Measurements from ENCODE around the gene NTM.

The NTM gene

DNA sequence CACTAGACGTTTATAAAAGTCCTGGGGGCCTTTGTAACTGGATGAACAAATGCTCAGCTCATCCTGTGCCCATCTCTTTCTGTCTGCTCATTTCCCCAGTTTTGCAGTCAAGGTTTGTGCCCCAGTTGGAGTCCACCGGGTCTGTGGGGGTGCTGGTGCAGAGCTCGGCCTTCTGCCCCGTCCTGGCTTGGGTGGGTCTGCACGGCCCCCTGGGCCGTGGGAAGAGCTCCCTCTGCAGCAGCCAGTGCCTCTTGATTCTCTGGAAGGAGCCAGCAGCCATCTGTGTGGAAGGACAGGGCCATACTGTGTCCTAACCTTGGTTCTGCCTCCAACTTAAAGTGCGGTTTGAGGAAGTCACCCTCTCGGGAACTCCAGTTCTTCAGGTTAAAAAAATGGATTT is 140.2 kb downstream of the NTM start:
- no peak for DNase-seq

DNA sequence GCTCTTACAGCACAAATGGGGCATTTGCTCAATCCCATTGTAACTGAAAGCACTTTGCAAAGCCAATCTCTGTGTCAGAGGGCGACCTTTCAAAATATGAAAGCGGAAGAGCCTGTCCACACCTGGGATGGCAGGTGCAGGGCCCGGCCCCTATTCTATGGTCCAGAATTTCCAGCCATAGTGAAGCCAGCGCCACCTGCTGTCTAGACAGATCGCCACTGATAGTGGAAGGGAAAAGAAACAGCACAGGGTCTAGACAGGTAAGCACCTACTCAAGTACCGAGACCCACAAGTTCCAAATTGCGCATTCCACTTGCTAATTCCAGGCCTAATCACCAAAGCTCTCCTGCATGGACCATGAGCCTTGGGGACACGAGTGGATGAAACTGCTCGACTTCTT is 141.4 kb downstream of the NTM start:
- DNase-seq = no peak

DNA sequence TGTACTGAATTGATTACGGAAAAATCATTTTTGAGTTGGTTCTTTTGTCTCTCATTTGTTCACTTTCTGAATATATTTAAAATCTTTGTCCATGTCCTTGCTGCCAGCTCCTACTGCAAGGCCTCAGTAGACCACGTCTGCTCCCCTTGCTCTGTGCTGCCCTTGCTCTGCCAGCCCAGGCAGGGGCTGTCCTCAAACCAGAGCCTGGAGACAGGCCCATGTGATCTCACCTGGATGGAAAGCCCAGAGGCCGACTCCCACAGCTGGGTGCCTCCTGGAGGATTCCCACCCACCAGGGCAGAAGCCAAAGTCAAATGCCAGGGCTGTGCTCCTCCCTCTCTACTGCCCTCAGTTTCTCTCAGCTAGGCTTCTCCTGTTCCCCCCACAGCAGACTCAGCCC is 141.8 kb downstream of the NTM start:
- no peak for DNase-seq

DNA sequence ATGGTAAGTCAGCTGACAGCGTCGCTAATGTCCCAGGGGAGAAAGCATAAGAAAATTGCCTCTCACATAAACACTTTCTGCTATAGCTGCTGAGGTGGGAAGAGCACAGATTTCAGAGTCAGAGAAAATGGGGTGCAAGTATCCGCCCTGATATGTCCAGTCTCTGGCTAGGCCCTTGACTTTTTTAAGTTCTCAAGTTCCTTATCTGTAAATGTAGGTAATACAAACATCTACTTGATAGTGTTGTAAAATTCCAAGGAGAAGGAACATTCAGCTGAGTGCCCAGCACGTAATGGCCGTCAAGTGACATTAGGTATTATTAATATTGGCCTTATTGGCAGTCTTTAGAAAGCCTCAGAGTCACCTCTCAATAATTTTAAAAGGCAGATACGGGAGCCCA is 143.6 kb downstream of the NTM start:
- DNase-seq = no peak

DNA sequence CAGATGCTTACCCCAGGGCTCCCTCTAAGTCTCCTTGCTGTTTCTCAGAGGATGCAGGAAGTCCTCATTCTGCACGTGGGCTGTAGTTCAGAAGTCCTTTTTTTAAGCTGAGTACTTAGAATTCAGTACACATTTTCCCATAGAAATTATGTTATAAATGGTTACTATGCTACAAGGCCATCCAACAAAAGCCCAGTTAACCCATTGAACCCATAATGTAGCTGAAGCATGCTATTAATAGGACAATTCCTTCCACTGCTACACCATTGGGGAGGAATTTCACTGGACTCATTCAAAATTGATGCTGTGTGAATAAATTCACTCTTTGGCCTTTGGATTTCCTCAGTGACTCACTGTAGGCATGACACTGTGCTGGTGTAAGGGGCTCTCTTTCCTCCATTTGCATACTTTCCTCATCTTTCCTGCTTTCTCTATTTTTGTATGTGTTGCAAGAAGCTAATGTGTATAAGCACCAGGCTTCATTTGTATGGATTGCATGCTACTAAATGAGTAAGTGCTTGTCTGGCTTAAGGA is 148.0 kb downstream of the NTM start:
- no peak for DNase-seq

DNA sequence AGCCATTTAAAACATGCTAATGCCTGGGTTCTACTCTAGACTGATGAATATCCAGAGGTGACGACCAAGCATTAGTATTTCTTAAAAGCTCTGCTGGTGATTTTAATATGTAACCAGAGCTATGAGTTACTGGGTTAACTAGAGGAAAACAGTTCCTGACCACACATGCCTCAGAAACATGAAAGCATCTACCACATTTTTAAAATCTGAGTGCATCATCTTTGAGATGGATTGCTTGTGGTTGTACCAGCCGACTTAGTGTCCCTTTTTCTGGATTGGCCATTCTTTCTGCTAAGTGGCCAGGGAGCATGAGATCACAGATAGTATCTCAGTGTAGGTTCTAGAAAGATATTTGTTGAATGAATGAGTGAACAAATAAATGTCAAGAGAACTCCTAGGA is 152.4 kb downstream of the NTM start:
- no peak for DNase-seq

DNA sequence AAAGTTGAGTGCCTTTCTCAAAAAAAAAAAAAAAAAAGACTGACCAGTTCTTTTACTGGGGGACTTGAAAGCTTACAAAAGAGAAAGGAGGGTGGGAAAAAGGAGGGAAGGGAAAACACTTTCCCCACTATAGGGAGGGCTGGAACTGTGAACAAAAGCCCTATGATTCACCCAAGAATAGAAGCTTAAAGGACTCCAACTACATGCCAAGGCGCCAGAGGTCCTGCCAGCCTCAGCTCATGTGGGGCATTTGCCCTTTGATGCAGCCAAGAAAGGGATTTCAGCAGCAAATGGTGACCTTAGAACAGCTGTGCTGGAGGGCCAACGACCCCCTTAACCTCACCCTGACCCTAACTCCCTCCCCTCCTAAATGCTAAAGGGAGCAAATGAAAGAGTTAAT is 160.0 kb downstream of the NTM start:
- no peak for DNase-seq

DNA sequence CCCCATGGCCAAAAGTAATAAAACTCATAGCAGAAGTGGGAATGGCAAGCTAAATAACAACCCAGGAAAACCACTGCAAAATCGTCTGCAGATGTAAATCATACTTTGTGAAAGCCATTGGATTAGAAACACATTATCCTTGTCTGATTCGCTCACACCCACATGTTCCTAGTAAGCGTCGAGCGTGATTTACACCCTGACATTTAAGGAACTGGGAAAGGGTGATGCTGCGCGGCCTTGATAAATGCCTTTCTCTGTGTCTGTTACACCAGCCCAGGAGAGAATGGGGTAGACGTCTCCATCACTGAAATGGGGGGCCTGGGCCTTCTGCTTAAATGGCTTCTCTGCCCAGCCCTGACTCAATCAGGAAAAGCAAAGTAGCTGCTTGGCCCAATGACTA is 162.7 kb downstream of the NTM start:
- no peak for DNase-seq

DNA sequence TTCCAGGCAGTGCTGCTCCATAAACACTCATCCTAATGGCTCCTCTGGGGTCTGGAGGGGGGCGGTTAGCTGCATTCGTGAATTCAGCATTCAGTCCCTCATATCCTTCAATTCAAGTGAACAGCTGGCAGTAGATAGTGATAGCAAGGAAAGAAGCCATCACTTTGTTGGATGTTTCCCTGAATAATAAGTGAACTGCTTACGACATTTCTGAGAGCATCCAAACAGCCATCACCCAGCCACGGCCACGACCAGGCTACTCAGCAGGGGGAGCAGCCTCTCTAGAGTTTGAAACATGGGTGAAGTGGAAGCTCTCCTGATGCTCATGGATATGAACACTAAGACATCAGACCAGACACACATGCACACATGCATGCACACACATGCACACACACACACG is 163.6 kb downstream of the NTM start:
- DNase-seq = no peak

DNA sequence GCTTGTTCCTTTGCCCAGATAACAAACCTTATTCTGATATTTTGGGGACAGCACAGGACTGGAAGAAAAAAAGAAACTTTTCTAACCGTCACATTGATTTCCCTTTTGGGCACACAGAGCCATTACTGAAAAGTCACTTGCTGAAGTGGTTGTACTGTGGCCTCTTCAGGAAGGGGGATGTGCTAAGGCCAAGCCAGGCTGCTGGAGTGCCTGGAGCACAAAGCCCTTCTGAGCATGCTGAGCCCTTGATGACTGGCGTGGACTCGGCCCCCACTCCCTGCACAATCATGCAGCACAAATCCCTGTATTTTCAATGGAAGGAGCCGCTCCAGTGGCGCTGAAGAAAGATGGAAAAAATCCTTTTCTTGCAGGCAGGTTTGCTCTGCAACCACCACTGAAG is 164.2 kb downstream of the NTM start:
- DNase-seq = no peak

DNA sequence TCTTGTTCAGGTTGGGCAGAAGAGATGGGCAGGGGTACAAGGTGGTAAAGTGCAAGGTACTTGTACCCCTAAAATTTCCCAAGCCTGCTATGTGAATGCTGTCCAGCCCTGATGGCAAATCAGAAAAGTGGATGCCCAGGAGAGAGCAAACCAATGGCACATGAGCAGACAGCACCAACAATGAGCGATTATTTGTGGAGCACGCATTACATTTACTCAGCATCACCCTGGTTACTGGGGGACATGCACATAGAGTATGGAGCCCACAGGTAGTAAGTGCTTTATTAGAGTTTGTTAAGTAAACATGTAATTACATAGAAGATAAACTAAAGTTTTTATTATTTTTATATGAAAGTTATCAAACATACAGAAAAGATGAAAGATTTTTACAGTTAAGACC is 165.7 kb downstream of the NTM start:
- no peak for DNase-seq

DNA sequence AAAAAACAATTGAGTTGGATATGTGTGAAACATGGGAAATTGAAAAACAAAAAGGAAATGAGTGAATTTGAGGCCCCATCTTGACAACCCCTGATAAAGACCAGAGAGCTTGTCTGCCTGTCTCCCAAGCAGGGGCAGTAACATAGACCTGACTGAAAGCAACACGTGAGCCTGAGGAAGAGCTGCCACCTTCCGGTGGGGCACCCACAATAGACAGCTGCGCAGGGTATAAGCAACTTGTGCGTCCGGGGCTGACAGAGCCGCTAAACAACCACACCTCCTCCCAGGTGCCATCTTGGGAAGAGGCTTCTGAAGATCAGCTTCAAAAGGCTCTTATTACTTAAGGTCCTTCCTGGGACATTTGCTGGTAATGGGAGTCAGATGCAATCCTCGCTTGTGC is 166.8 kb downstream of the NTM start:
- DNase-seq = no peak

DNA sequence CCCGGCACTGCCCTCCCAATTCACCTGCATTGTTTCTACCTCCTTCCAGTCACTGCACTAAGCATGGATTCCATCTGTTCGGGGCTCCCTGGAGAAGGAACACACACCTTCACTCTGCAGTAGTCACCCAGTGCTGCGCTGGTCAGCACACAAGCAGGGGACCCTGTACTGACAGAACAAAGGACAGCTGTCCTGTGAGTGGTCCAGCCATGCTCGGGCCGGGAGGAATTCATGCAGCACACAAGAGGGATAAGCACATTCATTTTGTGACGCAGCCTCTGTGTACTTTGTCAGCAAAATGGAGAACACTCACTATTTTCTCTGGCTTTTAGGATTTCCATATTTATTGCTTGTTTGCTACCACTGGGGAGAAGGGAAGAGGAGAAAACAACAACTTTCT is 167.3 kb downstream of the NTM start:
- no peak for DNase-seq

DNA sequence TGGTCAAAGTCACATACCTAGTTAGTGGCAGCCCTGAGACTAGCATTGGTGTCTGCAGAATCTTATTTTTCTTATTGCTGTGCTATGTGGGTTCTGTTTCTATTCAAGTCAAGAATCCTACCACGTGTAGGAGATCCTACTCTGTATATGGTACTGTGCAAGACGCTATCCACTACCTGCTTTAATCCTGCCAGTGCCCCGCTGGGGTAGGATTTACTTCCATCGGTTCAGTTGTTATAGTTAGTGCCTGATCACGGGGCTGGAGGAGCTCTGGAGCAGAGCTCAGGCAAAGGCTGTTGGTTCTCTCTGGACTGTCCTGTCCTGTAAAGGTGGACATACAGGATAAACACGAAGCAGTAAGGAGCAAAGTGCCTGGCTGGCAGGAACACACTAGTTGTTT is 167.9 kb downstream of the NTM start:
- DNase-seq = no peak

DNA sequence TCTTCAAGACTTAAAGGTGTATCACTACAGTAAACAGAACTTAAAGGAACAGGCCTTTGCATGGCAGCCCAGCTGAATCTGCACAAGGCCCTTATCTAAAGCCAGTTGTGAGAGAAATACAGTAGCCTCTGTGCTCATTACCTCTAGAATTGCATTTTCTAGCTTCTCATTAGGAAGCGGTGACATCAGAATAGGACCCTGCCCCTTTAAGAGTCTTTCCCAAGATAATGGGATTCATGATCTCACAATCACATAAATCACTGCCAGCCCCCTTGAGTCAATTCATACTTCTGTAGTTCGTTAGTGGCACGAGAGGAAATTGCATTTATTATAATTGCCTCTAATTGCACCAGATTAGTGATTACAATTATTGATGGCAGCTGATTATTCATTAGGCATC is 170.3 kb downstream of the NTM start:
- DNase-seq = no peak

DNA sequence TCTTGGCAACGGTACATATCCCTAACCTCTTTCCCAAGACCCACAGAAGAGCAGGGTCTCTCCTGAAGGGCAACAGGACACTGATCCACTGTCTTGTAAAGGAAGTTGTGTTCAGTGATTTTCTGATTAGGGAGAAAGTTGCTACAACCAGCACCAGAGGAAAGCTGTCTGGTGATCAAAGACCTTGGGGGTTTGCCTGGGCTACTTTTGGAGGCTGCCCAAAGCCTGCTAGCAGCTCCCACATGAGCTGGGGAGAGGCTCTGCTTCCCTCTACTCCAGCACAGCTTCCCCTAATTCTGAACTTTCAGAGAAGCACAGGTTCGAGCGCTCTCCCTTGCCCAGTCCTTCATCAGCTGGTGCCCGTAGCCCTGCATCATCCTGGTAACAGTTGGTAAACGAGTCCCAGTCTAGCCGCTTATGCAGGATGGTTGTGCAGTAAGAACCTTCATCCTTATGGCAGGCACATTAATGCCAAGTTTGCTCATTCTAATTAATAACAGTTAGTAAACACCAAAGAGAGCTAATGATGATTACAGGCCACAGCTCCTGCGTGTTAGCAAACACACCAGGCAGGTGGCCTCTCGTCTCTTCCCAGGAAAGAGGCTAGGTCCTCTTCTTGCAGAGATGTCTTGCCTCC is 173.1 kb downstream of the NTM start:
- no peak for DNase-seq

DNA sequence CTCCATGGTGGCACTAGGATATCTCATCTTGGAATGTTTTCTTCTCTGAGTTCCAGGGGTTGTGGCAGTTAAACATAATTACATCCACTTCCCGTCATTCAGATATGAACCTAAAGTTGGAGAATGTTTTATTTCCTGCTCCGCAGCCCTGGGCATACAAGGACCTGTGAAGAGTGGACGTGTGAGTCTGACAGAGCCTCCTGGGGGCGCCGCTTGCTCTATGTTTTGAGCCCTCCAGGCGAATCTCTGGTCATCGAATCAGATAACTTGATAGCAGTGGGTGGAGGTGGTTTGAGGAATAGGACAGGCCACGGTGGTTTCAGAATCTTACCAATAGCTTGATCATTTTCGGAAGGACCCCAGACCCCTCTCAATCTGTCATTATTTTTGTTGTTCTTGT is 174.2 kb downstream of the NTM start:
- no peak for DNase-seq

DNA sequence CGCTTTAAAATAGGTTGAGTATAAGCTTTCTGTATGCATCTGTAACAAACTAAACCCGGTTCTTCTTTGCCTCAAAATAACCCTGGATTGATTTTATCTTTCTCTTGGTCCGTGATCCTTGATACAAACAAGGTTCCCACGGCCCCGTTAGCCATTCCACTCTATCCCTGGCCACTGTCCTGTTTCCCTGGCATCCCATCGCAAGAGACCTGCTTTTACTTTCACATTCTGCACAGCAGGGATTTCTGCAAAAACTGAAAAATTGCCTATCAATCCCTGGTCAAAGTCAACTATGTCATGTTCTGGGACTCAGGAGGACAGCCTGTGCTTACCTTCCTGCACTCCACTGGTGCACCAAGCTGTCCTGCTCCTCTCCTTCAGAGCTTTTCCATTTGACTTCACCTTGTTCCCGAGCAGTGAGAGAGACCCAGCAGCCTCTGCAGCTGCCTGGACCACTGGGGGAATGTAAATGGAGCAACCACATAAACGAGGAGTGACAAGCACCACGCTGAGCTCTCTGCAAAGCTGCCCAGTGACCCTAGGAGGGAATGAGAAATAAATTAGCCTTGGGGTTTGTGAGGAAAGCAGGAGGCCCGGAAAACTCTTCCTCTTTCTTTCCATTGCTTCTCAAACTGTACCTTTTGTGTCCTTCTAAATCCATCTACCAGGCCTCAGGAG is 175.9 kb downstream of the NTM start:
- DNase-seq = no peak

DNA sequence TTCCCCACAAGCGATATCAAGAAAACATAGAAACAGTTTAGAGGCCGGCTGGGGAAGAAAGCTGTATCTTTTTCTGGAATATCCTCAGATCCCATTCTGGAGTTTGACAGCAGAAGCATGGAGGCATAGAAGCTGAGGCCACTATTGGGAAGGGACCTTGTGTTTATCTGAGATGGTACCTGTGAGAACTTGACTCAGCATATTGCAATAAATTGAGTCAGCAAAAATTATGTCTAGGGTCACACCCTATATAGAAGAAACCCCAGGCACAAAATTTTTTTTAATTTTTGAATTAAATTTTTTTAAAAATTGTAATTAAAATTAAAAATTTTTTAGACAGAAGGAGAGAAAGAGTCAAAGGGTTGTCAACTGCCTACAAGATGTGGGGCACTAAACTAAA is 178.7 kb downstream of the NTM start:
- DNase-seq = no peak

DNA sequence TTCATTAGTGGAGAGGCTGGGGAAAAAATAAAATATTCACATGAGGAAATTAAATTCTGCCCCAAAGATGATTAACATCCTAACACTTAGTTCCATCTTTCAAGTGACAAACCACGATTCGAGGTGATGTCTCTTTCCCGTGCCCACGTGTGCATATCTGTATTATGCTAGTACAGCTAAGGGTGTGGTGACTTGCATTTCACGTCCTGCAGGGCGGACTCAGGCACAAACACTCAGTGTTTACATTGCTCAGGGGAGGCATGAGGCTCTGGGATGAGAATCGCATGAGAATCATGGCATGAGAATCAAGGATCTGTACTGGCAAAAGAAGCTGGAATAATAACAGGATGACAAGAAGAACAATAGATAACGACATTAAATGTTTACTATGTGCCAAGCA is 179.4 kb downstream of the NTM start:
- DNase-seq = no peak

DNA sequence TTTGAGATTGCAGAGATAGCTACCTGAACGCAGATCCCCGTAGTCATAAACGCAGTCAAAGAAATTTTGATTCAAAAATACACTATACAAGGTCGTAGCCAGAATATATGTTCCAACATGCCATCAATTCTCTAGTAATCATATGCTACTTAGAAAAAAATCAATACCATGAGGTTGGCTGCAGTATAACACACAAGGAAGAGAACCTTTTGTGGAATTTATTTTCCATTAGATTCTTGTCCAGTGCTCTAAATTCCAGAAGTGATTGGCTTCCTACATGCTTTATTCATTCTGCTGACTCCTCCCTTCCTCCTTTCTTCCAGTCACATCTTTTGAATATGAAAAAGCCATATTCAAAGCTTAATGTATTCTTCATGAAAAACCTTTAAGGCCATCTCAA is 189.9 kb downstream of the NTM start:
- no peak for DNase-seq

DNA sequence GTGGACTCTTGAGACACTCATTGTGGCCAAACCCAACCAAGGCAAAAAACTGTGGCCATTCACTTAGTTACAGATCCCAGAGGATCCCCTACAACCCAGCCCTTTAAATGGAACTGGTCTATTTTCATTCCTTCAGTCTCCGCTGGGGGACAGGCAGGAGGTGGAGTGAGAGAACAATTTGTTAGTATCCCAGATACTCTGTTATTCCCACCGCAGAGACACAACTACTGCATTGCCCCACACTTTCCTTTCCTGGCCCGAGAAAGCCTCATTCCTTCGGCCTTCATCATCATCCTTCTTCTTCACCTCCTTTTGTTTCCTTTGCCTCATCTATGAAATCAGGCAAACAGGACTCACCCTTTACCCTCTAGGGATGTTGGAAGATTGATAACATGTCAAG is 191.1 kb downstream of the NTM start:
- DNase-seq = no peak

DNA sequence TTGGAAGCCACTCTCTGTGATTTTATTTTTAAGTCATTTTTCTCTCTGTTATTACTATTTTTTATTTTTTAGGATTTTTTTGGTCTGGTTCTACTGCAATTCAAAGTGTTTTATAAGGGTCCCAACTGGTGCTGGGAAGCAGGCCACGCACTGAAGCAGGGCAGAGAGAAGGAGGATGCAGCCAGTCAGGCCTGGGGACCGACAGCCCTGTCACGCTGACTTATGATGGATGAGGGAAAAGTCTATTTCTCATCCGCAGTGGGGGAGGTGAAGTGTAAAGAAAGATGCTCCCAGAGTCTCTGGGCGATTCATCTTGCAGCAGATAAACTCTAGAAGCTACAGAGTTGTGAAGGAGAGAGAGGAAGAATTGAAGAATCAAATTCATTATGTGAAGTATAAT is 191.6 kb downstream of the NTM start:
- no peak for DNase-seq

DNA sequence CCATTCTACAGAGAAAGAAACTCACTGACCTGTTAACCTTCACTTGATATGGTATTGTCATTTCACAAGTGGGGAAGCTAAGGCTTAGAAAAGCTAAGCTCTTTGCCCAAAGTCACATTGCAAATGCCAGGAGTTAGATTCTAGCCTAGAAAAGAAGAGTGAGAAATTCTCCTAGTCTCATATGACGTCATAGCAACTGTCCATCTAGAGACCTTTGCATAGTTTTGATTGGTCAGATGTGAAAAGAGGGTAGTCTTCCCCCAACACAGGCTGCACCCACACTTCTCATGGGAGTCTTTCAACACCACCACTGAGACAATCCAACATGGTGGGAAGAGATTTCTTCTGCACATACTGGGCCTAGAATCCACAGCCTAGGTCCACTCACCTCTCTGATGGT is 197.9 kb downstream of the NTM start:
- DNase-seq = no peak

DNA sequence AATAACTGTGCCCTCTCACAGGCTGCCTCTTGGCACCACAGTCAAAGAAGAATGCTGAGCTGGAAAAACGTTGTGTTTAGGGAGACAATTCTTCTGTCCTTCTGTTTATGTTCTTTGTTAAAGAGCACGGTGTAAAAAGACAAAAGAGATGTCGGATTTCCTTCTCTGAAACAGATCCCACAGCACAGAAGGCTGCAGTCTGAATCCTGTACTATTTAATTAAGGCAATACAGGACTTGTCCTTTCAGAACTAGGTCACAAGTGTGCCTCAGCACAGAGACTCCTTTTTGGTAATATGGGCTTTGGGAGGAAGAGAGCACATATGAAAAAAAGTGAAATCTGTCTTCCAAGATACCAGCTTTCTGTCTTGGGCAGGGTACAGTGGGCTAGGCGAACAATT is 201.2 kb downstream of the NTM start:
- no peak for DNase-seq

All from CD4-positive, alpha-beta T cell treated with Interleukin-10 for 1 hour (primary cell).